ENCODE measurements around the gene FAM107B. TPM values are rescaled to one million over a fixed set of nuclear protein-coding genes. Genes with fewer than 3 reads are reported as not detected.

Gene FAM107B
- total and polyA plus RNA-seq, 10 of the 15 experiments (the other 5 are each of a cell fraction or from before 2014, with no cell fraction given): 22.9 to 162 (median 86.6) TPM

DNA sequence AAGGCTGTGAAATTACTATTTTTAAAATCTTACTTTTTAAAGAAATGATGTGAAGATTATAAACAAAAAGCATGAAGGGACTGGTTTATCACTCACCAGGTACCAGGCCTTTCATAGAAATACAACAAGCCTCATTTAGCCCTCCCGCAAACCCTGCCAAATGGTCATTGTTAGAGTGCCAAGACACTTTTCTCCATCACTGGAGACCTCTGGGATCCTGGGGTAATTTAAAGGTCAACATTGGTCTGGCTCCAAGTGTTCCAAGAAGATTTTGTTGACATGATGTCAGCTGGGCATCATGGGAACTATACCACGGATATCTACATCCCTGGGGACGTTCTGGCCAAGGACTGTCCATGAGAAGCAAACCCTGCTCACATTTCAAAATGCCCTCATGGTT lies 306.0 kb downstream of the FAM107B start (continued):
- TF ChIP-seq CTCF (IDR thresholded peaks at IDR 0.05 in 2 of 3, conservative IDR thresholded peaks at IDR 0.05 in 1 of 3; ENCODE audit: control insufficient read depth in 2 of 3, extremely low read depth in 1 of 3, insufficient read depth in 1 of 3, low read depth in 3 of 3, low read length in 3 of 3): no peak
- no peak for TF ChIP-seq ESRRA (IDR thresholded peaks at IDR 0.05; ENCODE audit: low read length)
- TF ChIP-seq ZNF384 (IDR thresholded peaks at IDR 0.05; ENCODE audit: borderline replicate concordance, low read depth, low read length): no peak
- no peak for TF ChIP-seq HCFC1 (IDR thresholded peaks at IDR 0.05; ENCODE audit: low read length)
- TF ChIP-seq CHD2 (IDR thresholded peaks at IDR 0.05; ENCODE audit: borderline replicate concordance, low read depth, low read length): no peak
- TF ChIP-seq EED (IDR thresholded peaks at IDR 0.05; ENCODE audit: low read depth): no peak
- no peak for TF ChIP-seq USF2 (IDR thresholded peaks at IDR 0.05; ENCODE audit: borderline replicate concordance, low read depth, low read length)
- TF ChIP-seq MLLT1 (IDR thresholded peaks at IDR 0.05): no peak

Small RNA genes lying within 50 kb of the gene (small RNA-seq; reads per million reads assigned to genes)
- gene RNA5SP302: not detected

Other genes starting within 250 kb of the FAM107B start
- 0.98 and 1.9 TPM in 2 replicates for gene CDNF, start 63.1 kb upstream of the FAM107B start, total RNA-seq (2014; rRNA removed)
- gene CDNF, start 63.1 kb upstream of the FAM107B start, total RNA-seq (2014; rRNA removed; fragmentation: Illumina TruSeq; extraction: Trizol): 1.0 and 1.2 TPM in 2 replicates
- gene CDNF, start 63.1 kb upstream of the FAM107B start, total RNA-seq (2021): 0.43 and 1.0 TPM in 2 replicates
- gene CDNF, start 63.1 kb upstream of the FAM107B start, polyA plus RNA-seq (2011; rRNA removed): 0.81 TPM in 2 replicates
- gene CDNF, start 63.1 kb upstream of the FAM107B start, polyA plus RNA-seq (2014; fragmentation: Illumina TruSeq; extraction: Trizol): 0.73 and 2.3 TPM in 2 replicates
- under 1 TPM; 0.08 to 0.29 TPM for gene CDNF, start 63.1 kb upstream of the FAM107B start, polyA plus RNA-seq (2014; fragmentation: Nextera tagmentation; extraction: Ambion mirVana)
- gene CDNF, start 63.1 kb upstream of the FAM107B start, polyA plus RNA-seq (2014; rRNA removed): 1.2 and 2.7 TPM in 2 replicates
- under 1 TPM; 0.48 to 0.54 TPM for gene CDNF, start 63.1 kb upstream of the FAM107B start, polyA plus RNA-seq (2016; fragmentation: Nextera tagmentation; extraction: Ambion mirVana)
- 28.0 and 30.9 TPM in 2 replicates for gene HSPA14, start 63.4 kb upstream of the FAM107B start, total RNA-seq (2014; rRNA removed)
- gene HSPA14, start 63.4 kb upstream of the FAM107B start, total RNA-seq (2014; rRNA removed; fragmentation: Illumina TruSeq; extraction: Trizol): 32.9 and 35.5 TPM in 2 replicates
- gene HSPA14, start 63.4 kb upstream of the FAM107B start, total RNA-seq (2021): 24.5 and 26.6 TPM in 2 replicates
- 33.1 and 50.3 TPM in 2 replicates for gene HSPA14, start 63.4 kb upstream of the FAM107B start, polyA plus RNA-seq (2011; rRNA removed)
- gene HSPA14, start 63.4 kb upstream of the FAM107B start, polyA plus RNA-seq (2014; fragmentation: Illumina TruSeq; extraction: Trizol): 31.3 and 34.6 TPM in 2 replicates
- gene HSPA14, start 63.4 kb upstream of the FAM107B start, polyA plus RNA-seq (2014; fragmentation: Nextera tagmentation; extraction: Ambion mirVana): 10 to 100 TPM; 44.1 to 46.4 TPM
- 27.3 and 32.3 TPM in 2 replicates for gene HSPA14, start 63.4 kb upstream of the FAM107B start, polyA plus RNA-seq (2014; rRNA removed)
- gene HSPA14, start 63.4 kb upstream of the FAM107B start, polyA plus RNA-seq (2016; fragmentation: Nextera tagmentation; extraction: Ambion mirVana): 10 to 100 TPM; 53.1 to 56.1 TPM
- gene MSANTD7, start 63.4 kb upstream of the FAM107B start, total RNA-seq (2014; rRNA removed): 22.8 and 27.9 TPM in 2 replicates
- 19.3 and 19.7 TPM in 2 replicates for gene MSANTD7, start 63.4 kb upstream of the FAM107B start, total RNA-seq (2014; rRNA removed; fragmentation: Illumina TruSeq; extraction: Trizol)
- 20.1 and 20.6 TPM in 2 replicates for gene MSANTD7, start 63.4 kb upstream of the FAM107B start, total RNA-seq (2021)
- 13.5 and 15.5 TPM in 2 replicates for gene MSANTD7, start 63.4 kb upstream of the FAM107B start, polyA plus RNA-seq (2011; rRNA removed)
- gene MSANTD7, start 63.4 kb upstream of the FAM107B start, polyA plus RNA-seq (2014; fragmentation: Illumina TruSeq; extraction: Trizol): 18.9 and 19.3 TPM in 2 replicates
- 1 to 10 TPM; 3.5 to 4.5 TPM for gene MSANTD7, start 63.4 kb upstream of the FAM107B start, polyA plus RNA-seq (2014; fragmentation: Nextera tagmentation; extraction: Ambion mirVana)
- gene MSANTD7, start 63.4 kb upstream of the FAM107B start, polyA plus RNA-seq (2014; rRNA removed): 13.5 and 14.0 TPM in 2 replicates
- 10 to 100 TPM; 17.8 to 19.1 TPM for gene MSANTD7, start 63.4 kb upstream of the FAM107B start, polyA plus RNA-seq (2016; fragmentation: Nextera tagmentation; extraction: Ambion mirVana)
- 24.3 and 27.6 TPM in 2 replicates for gene SUV39H2, start 104.0 kb upstream of the FAM107B start, total RNA-seq (2014; rRNA removed)
- 32.3 and 32.6 TPM in 2 replicates for gene SUV39H2, start 104.0 kb upstream of the FAM107B start, total RNA-seq (2014; rRNA removed; fragmentation: Illumina TruSeq; extraction: Trizol)
- 25.8 and 26.9 TPM in 2 replicates for gene SUV39H2, start 104.0 kb upstream of the FAM107B start, total RNA-seq (2021)
- 26.1 and 43.4 TPM in 2 replicates for gene SUV39H2, start 104.0 kb upstream of the FAM107B start, polyA plus RNA-seq (2011; rRNA removed)
- gene SUV39H2, start 104.0 kb upstream of the FAM107B start, polyA plus RNA-seq (2014; fragmentation: Illumina TruSeq; extraction: Trizol): 41.1 and 45.0 TPM in 2 replicates
- 10 to 100 TPM; 26.5 to 40.3 TPM for gene SUV39H2, start 104.0 kb upstream of the FAM107B start, polyA plus RNA-seq (2014; fragmentation: Nextera tagmentation; extraction: Ambion mirVana)
- 17.9 and 27.4 TPM in 2 replicates for gene SUV39H2, start 104.0 kb upstream of the FAM107B start, polyA plus RNA-seq (2014; rRNA removed)
- gene SUV39H2, start 104.0 kb upstream of the FAM107B start, polyA plus RNA-seq (2016; fragmentation: Nextera tagmentation; extraction: Ambion mirVana): 10 to 100 TPM; 33.7 to 36.4 TPM
- 24.6 and 25.8 TPM in 2 replicates for gene DCLRE1C, start 179.2 kb upstream of the FAM107B start, total RNA-seq (2014; rRNA removed)
- gene DCLRE1C, start 179.2 kb upstream of the FAM107B start, total RNA-seq (2014; rRNA removed; fragmentation: Illumina TruSeq; extraction: Trizol): 29.5 and 32.1 TPM in 2 replicates
- gene DCLRE1C, start 179.2 kb upstream of the FAM107B start, total RNA-seq (2021): 19.8 and 20.6 TPM in 2 replicates
- 19.3 and 26.3 TPM in 2 replicates for gene DCLRE1C, start 179.2 kb upstream of the FAM107B start, polyA plus RNA-seq (2011; rRNA removed)
- gene DCLRE1C, start 179.2 kb upstream of the FAM107B start, polyA plus RNA-seq (2014; fragmentation: Illumina TruSeq; extraction: Trizol): 28.7 and 29.2 TPM in 2 replicates
- gene DCLRE1C, start 179.2 kb upstream of the FAM107B start, polyA plus RNA-seq (2014; fragmentation: Nextera tagmentation; extraction: Ambion mirVana): 10 to 100 TPM; 15.7 to 26.2 TPM
- gene DCLRE1C, start 179.2 kb upstream of the FAM107B start, polyA plus RNA-seq (2014; rRNA removed): 18.5 and 20.3 TPM in 2 replicates
- 10 to 100 TPM; 35.7 to 43.4 TPM for gene DCLRE1C, start 179.2 kb upstream of the FAM107B start, polyA plus RNA-seq (2016; fragmentation: Nextera tagmentation; extraction: Ambion mirVana)
- gene MEIG1, start 184.5 kb upstream of the FAM107B start, total RNA-seq (2014; rRNA removed): not detected in 2 replicates
- gene MEIG1, start 184.5 kb upstream of the FAM107B start, total RNA-seq (2014; rRNA removed; fragmentation: Illumina TruSeq; extraction: Trizol): 0.67 TPM in 1 of 2 replicates, not detected in the other
- gene MEIG1, start 184.5 kb upstream of the FAM107B start, total RNA-seq (2021): not detected in 2 replicates
- 0.22 and 0.62 TPM in 2 replicates for gene MEIG1, start 184.5 kb upstream of the FAM107B start, polyA plus RNA-seq (2011; rRNA removed)
- gene MEIG1, start 184.5 kb upstream of the FAM107B start, polyA plus RNA-seq (2014; fragmentation: Illumina TruSeq; extraction: Trizol): 0.13 TPM in 1 of 2 replicates, not detected in the other
- gene MEIG1, start 184.5 kb upstream of the FAM107B start, polyA plus RNA-seq (2014; fragmentation: Nextera tagmentation; extraction: Ambion mirVana): under 1 TPM; 0.79 to 0.80 TPM
- gene MEIG1, start 184.5 kb upstream of the FAM107B start, polyA plus RNA-seq (2014; rRNA removed): 0.71 and 1.1 TPM in 2 replicates
- 1 to 10 TPM; 1.8 to 1.9 TPM for gene MEIG1, start 184.5 kb upstream of the FAM107B start, polyA plus RNA-seq (2016; fragmentation: Nextera tagmentation; extraction: Ambion mirVana)

Data from GM12878 (cell line).